Trophoblast cell (in vitro differentiated cells and primary cell): ENCODE results near the gene SLC6A4.

Experiments used
- DNase-seq, 2 donors: peaks; one replicate each; pipeline ENCODE4 v3.0.0-alpha.2; 2016
- H2AFZ ChIP-seq: 2 replicates; pipeline ENCODE4 v1.6.1; 2013; ENCODE audit warnings: low read length, moderate library complexity, mild to moderate bottlenecking; ENCODE audit not compliant: insufficient read depth, poor library complexity
- H2AK5ac ChIP-seq: 2 replicates; pipeline ENCODE4 v1.6.1; 2013; ENCODE audit warnings: mild to moderate bottlenecking, low read length
- H2BK120ac ChIP-seq: 2 replicates; pipeline ENCODE4 v1.6.1; 2013; ENCODE audit warnings: low read length, mild to moderate bottlenecking, moderate library complexity; ENCODE audit not compliant: insufficient read depth, poor library complexity
- H2BK12ac ChIP-seq: 2 replicates; pipeline ENCODE4 v1.6.1; 2013; ENCODE audit warnings: mild to moderate bottlenecking, low read length, moderate library complexity
- H2BK5ac ChIP-seq: 2 replicates; pipeline ENCODE4 v1.6.1; 2013; ENCODE audit warnings: low read length, low read depth, moderate library complexity, mild to moderate bottlenecking; ENCODE audit not compliant: poor library complexity
- H3K14ac ChIP-seq: 2 replicates; pipeline ENCODE4 v1.6.1; 2013; ENCODE audit warnings: mild to moderate bottlenecking, low read length
- H3K18ac ChIP-seq: 2 replicates; pipeline ENCODE4 v1.6.1; 2013; ENCODE audit warnings: mild to moderate bottlenecking, low read length
- H3K23ac ChIP-seq: 2 replicates; pipeline ENCODE4 v1.6.1; 2013; ENCODE audit warnings: low read length
- H3K27ac ChIP-seq: 2 replicates; pipeline ENCODE4 v1.5.1; 2013; ENCODE audit warnings: low read depth, mild to moderate bottlenecking, inconsistent platforms, low read length, moderate library complexity
- H3K27me3 ChIP-seq: 2 replicates; pipeline ENCODE4 v1.6.1; 2013; ENCODE audit warnings: inconsistent platforms, mild to moderate bottlenecking, low read length, moderate library complexity; ENCODE audit not compliant: insufficient read depth
- H3K36me3 ChIP-seq, 2 experiments: 1 replicate in 1 of 2; 2 replicates in 1 of 2; pipeline ENCODE4 v1.6.1; 2013; ENCODE audit warnings: low read length in 2 of 2, mild to moderate bottlenecking in 2 of 2, moderate library complexity in 1 of 2; ENCODE audit not compliant: insufficient read depth in 2 of 2, control insufficient read depth in 1 of 2
- H3K4ac ChIP-seq: 2 replicates; pipeline ENCODE4 v1.6.1; 2013; ENCODE audit warnings: low read depth, mild to moderate bottlenecking, low read length, moderate library complexity
- H3K4me1 ChIP-seq, 2 experiments: 1 replicate in 1 of 2; 2 replicates in 1 of 2; pipeline ENCODE4 v1.6.1; 2013; ENCODE audit warnings: low read length in 2 of 2, mild to moderate bottlenecking in 2 of 2, moderate library complexity in 1 of 2; ENCODE audit not compliant: insufficient read depth in 2 of 2, control insufficient read depth in 1 of 2
- H3K4me2 ChIP-seq: 2 replicates; pipeline ENCODE4 v1.6.1; 2013; ENCODE audit warnings: inconsistent platforms, mild to moderate bottlenecking, low read length, moderate library complexity
- H3K4me3 ChIP-seq: 2 replicates; pipeline ENCODE4 v1.5.1; 2013; ENCODE audit warnings: mild to moderate bottlenecking, low read depth, low read length, inconsistent platforms
- H3K79me1 ChIP-seq: one replicate; pipeline ENCODE4 v1.6.1; 2013; ENCODE audit warnings: low read length
- H3K79me2 ChIP-seq: 2 replicates; pipeline ENCODE4 v1.6.1; 2013; ENCODE audit warnings: low read length, mild to moderate bottlenecking; ENCODE audit not compliant: control insufficient read depth, insufficient read depth, poor library complexity
- H3K9ac ChIP-seq: 2 replicates; pipeline ENCODE4 v1.6.1; 2013; ENCODE audit warnings: mild to moderate bottlenecking, low read length
- H3K9me3 ChIP-seq: 2 replicates; pipeline ENCODE4 v1.6.1; 2013; ENCODE audit warnings: low read depth, mild to moderate bottlenecking, control low read depth, inconsistent platforms, low read length; ENCODE audit not compliant: insufficient read depth
- H4K12ac ChIP-seq: 2 replicates; pipeline ENCODE4 v1.6.1; 2013; ENCODE audit warnings: low read depth, mild to moderate bottlenecking, low read length, moderate library complexity
- H4K8ac ChIP-seq: 2 replicates; pipeline ENCODE4 v1.6.1; 2013; ENCODE audit warnings: low read depth, mild to moderate bottlenecking, low read length, moderate library complexity
- H4K91ac ChIP-seq: one replicate; pipeline ENCODE4 v1.6.1; 2013; ENCODE audit warnings: low read depth, mild to moderate bottlenecking, low read length, moderate library complexity
- WGBS: extraction: QIAGEN DNeasy Blood & Tissue Kit; methylation state at CpG from one replicate; pipeline ENCODE4 v1.1.7; 2013; ENCODE audit warnings: missing lambda C conversion rate; ENCODE audit not compliant: insufficient read length, insufficient coverage; ENCODE audit errors: extremely low coverage; 5-methylcytosine and 5-hydroxymethylcytosine counted together

SLC6A4 gene

DNA sequence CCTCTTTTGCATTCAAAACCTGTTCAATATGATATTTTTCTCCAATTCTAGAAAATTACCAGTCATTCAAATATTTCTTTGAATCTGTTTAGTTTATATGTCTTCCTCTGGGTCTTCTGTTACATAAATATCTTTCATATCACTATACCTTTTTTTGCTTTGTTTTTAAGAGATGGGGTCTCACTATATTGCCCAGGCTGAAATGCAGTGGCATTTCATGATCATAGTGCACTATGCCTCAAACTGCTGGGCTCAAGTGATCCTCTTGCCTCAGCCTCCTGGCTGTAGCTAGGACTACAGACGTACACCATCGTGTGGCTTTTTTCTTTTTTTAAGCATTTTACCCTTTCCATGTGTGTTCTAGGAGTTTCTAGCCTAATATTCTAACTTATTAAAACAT, 80.1 kb downstream of the SLC6A4 start:
- DNase-seq, result no peak
- H3K27ac ChIP-seq, result no peak overlapping the region
- no peak overlapping the region for H3K14ac ChIP-seq
- no peak overlapping the region for H4K8ac ChIP-seq
- H2BK120ac ChIP-seq, result no peak overlapping the region
- no peak overlapping the region for H2AK5ac ChIP-seq
- H4K91ac ChIP-seq, result no peak overlapping the region
- H2AFZ ChIP-seq, result no peak overlapping the region
- H3K23ac ChIP-seq, result no peak overlapping the region
- no peaks in the 10 kb centered on the region for H3K9me3 ChIP-seq
- H3K9ac ChIP-seq, result no peak overlapping the region
- peaks cover 0 to 4% of the 10 kb centered on the region in 2 experiments for H3K36me3 ChIP-seq
- no peak overlapping the region for H3K4me2 ChIP-seq
- H3K79me1 ChIP-seq, result no peaks in the 10 kb centered on the region
- H3K18ac ChIP-seq, result no peak overlapping the region
- H2BK5ac ChIP-seq, result no peak overlapping the region
- no peak overlapping the region for H2BK12ac ChIP-seq
- no peak overlapping the region for H3K4ac ChIP-seq
- H3K79me2 ChIP-seq, result no peaks in the 10 kb centered on the region
- H3K4me3 ChIP-seq, result no peak overlapping the region
- H4K12ac ChIP-seq, result no peak overlapping the region
- H3K27me3 ChIP-seq, result no peaks in the 10 kb centered on the region
- no peaks in the 10 kb centered on the region for H3K4me1 ChIP-seq
- WGBS, result no CpG with 5 or more reads among the region's 2 CpGs

DNA sequence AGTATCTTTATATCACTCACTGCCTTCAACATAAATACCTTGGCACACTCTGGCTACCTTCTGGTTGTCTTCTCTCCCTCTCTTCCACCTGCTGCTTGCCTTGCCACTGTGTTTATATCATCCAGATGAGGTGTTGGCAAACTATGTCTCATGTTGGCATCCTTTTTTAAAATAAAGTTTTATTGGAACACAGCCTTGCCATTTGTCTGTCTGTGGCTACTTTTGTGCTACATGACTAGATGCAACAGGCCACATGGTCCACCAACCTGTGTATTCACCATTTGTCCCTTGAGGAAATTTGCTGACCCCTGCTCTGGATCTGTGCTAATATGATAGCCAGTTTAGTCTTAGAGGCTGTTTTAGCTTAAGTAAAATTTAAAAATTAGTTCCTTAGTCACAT, 82.0 kb downstream of the SLC6A4 start:
- Histone ChIP-seq H3K27ac (no peak overlapping the region), H3K4me2 (no peak overlapping the region), H3K9me3 (no peaks in the 10 kb centered on the region), H4K91ac (no peak overlapping the region), H2BK120ac (no peak overlapping the region), H3K27me3 (no peaks in the 10 kb centered on the region), H4K8ac (no peak overlapping the region), H2AFZ (no peak overlapping the region), H3K79me2 (no peaks in the 10 kb centered on the region), H4K12ac (no peak overlapping the region), H3K4me1 (no peaks in the 10 kb centered on the region), H3K4ac (no peak overlapping the region), H3K4me3 (no peak overlapping the region), H3K36me3 (peaks cover 0 to 4% of the 10 kb centered on the region in 2 experiments), H3K14ac (no peak overlapping the region), H3K23ac (no peak overlapping the region), H3K79me1 (no peaks in the 10 kb centered on the region), H2AK5ac (no peak overlapping the region), H3K9ac (no peak overlapping the region), H2BK5ac (no peak overlapping the region), H2BK12ac (no peak overlapping the region), H3K18ac (no peak overlapping the region)
- no peak for DNase-seq

DNA sequence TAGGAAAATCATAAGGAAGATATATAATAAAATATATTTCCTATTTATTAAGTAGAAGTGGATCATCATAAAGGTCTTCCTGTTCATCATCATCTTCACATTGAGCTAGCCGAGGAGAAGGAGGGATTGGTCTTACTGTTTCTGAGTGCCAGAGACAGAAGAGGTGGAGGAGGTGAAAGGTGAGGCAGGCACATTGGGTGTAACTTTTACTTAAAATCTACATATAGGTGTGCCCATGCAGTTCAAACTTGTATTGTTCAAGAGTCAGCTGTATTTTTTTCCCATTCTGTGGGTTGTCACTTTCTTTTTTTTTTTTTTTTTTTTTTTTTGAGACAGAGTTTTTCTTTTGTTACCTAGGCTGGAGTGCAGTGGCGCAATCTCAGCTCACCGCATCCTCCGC, 84.0 kb downstream of the SLC6A4 start:
- no peak overlapping the region for H3K27ac ChIP-seq
- H3K4me2 ChIP-seq, result no peak overlapping the region
- H2AK5ac ChIP-seq, result no peak overlapping the region
- WGBS, result no CpG with 5 or more reads among the region's 4 CpGs
- H2BK120ac ChIP-seq, result no peak overlapping the region
- no peaks in the 10 kb centered on the region for H3K9me3 ChIP-seq
- H3K14ac ChIP-seq, result no peak overlapping the region
- H3K27me3 ChIP-seq, result no peaks in the 10 kb centered on the region
- no peak overlapping the region for H3K18ac ChIP-seq
- peaks cover 0 to 1% of the 10 kb centered on the region in 2 experiments for H3K36me3 ChIP-seq
- no peak overlapping the region for H4K91ac ChIP-seq
- no peak overlapping the region for H2AFZ ChIP-seq
- no peak overlapping the region for H4K12ac ChIP-seq
- H2BK5ac ChIP-seq, result no peak overlapping the region
- no peak overlapping the region for H3K23ac ChIP-seq
- no peak overlapping the region for H3K4me3 ChIP-seq
- no peak overlapping the region for H3K9ac ChIP-seq
- no peak overlapping the region for H4K8ac ChIP-seq
- H3K4me1 ChIP-seq, result no peaks in the 10 kb centered on the region
- no peak for DNase-seq
- no peak overlapping the region for H2BK12ac ChIP-seq
- no peaks in the 10 kb centered on the region for H3K79me1 ChIP-seq
- no peaks in the 10 kb centered on the region for H3K79me2 ChIP-seq
- no peak overlapping the region for H3K4ac ChIP-seq

DNA sequence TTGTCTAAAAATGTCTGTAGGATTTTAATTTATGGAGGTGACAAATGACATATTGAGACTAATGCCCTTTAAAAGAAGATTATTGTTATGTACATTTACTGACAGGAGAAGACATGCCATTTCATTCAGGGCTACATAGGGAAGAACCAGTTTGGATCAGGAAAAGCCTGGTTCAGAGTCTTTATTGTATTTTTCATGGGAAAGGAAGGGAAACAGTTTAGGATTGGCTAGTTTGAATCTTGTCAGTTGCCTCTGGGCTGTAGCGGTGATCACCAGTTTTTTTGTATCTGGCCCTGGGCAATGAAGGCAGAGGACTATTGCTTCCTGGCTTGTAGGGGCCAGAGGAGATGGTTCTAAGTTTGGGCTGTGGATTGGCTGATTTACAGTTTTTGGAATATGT, 87.1 kb downstream of the SLC6A4 start:
- Histone ChIP-seq H2AFZ (no peak overlapping the region), H3K9me3 (no peaks in the 10 kb centered on the region), H2BK12ac (no peak overlapping the region), H4K12ac (no peak overlapping the region), H3K27me3 (no peaks in the 10 kb centered on the region), H3K14ac (no peak overlapping the region), H3K27ac (no peak overlapping the region), H3K23ac (no peak overlapping the region), H3K9ac (no peak overlapping the region), H2AK5ac (no peak overlapping the region), H3K4ac (no peak overlapping the region), H4K8ac (no peak overlapping the region), H3K4me3 (no peak overlapping the region), H4K91ac (no peak overlapping the region), H2BK5ac (no peak overlapping the region), H3K4me2 (no peak overlapping the region), H3K18ac (no peak overlapping the region), H3K79me2 (no peaks in the 10 kb centered on the region), H3K4me1 (no peaks in the 10 kb centered on the region), H3K36me3 (peaks cover 0 to 3% of the 10 kb centered on the region in 2 experiments), H2BK120ac (no peak overlapping the region), H3K79me1 (no peaks in the 10 kb centered on the region)
- no CpG with 5 or more reads among the region's 1 CpG for WGBS
- no peak for DNase-seq
